NCI-H2196 treated with DMSO at 0.1 percent for 48 hours (cell line): ENCODE data around the gene AGAP3.

Source experiments
- DNase-seq: peaks from one replicate; lab custom pipeline; 2025; ENCODE audit not compliant: unreplicated experiment; lab: John Stamatoyannopoulos, UW

Gene AGAP3

GRCh38 chr7:151134743-151135524, 48.7 kb downstream of the AGAP3 start:
- DNase-seq = no peak

GRCh38 chr7:151135525-151135845, 49.2 kb downstream of the AGAP3 start:
- no peak for DNase-seq

DNA sequence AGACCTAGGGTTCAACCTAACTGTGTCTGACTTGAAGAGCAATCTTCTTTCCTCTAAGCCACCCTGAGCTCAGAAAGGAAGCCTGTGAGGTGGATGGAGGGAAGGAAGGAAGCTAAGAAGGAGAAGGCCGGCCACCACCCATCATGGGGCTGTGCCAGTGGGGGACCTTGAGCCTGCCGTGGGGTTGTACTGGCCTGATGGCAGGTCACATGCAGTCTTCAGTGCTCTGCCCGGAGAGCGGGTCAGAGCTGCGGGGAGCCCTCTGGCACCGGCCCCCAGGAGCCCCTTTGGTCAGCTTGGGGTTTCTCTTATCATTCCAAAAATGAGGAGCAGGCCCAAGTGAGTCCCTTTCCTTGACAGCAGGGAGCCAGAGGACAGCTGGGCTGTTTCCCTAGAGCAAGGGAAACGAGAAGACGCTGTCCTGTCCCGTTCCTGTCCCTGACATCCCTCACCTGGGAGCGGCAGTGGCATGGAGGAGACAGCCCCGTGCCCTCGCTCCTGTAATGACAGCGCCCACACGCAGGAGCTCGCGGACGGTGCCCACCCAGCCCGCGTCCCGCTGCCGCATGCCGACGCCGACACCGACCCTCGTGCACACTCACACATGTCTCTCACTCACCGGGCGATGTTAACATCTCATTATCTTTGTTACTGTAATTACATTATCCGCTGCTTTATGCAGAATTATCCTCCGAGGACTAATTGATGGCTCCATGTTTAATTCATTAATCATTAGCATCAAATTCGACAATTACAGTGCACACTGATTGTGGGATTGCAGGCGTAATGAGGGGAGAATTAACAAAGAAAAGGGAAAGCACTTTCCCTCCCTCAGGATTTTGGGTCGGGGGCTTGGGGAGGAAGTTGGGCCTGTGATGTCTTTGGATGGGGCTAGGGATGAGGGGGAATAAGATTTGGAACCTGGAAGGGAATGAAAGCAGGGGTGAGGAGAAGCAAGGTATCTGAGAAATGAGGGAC, 49.9 kb downstream of the AGAP3 start:
- no peak for DNase-seq

DNA sequence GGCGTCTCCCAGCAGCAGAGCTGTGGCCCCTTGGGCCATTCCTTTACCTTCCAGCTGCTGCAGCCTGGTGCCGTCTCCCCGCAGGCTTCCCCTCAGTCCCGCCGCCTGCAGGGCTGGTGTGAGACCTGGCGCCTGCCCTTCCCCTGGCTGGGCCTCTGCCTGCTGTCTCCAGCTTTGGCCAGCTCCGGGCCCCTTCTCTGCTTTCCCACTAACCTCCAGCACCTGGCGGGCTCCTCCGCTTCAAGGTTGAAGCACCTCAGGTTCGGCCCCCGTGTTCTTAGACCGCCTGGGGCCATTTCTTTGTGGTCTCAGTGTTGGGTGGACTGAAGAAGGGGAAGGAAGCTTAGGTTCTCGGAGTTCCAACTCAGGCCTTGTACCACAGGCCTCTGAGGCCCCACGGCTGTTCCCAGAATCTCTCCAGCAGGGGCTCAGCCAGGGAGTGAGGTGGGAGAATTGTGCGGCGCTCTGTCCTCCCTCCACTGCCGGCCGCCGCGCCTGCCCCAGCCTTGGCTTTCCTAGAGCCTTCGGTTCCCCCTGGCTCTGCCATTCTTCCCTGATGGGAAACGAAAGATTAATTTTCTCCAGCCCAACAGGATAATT, 50.9 kb downstream of the AGAP3 start:
- DNase-seq = no peak

- no peak for DNase-seq
These were observed 51.5 kb downstream of the AGAP3 start for GRCh38 chr7:151137791-151138152.

- no peak for DNase-seq
These were observed 52.0 kb downstream of the AGAP3 start for GRCh38 chr7:151138153-151138851.

- DNase-seq = no peak
These were observed 53.0 kb downstream of the AGAP3 start for GRCh38 chr7:151139071-151139790.

- DNase-seq = no peak
These were observed 53.5 kb downstream of the AGAP3 start for GRCh38 chr7:151139791-151140190.

DNA sequence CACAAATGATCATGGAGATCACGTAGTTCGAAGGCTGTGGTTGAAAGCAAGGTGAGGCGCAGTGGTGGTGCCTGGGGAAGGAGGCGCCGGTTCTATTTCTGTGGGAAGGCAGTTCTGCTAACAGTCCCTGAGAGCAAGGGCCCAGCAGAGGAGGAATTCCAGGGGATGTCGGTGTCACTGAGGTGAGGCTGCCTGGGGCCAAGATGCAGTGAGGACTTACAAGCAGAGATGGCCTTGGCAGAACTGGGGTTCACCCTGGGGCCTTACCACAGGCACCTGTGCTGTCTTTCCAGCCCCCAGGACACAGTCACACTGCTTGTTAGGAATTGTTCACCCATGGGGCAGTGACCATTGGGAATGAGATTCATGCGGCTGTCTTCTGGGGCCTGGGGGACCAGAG, 54.6 kb downstream of the AGAP3 start:
- DNase-seq = no peak

DNA sequence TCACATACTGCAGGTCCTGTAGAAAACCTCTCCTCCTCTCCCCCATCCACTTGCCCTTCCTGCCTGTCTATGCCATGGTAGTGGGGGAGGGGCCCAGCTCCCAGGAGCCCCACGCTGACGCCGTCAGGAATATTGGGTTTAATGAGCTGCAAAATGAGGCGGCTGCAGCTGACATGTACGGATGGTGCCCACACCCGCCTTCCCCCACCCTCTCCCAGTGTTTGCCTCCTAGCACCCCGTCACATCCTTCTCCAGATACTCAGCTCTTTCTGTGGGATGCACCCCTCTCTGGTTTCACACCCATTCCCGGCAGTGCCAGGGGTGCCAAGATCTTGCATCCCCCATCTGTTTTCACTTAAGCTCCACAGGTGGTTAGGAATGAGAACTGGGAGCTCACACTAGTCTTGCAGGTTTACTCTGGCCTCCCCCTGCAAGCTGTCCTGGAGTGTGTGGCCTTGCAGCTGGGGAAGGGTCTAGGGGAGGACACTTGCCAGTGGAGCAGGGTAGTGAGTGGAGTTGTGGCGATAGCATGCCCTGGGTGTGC, 55.1 kb downstream of the AGAP3 start:
- DNase-seq = no peak

DNA sequence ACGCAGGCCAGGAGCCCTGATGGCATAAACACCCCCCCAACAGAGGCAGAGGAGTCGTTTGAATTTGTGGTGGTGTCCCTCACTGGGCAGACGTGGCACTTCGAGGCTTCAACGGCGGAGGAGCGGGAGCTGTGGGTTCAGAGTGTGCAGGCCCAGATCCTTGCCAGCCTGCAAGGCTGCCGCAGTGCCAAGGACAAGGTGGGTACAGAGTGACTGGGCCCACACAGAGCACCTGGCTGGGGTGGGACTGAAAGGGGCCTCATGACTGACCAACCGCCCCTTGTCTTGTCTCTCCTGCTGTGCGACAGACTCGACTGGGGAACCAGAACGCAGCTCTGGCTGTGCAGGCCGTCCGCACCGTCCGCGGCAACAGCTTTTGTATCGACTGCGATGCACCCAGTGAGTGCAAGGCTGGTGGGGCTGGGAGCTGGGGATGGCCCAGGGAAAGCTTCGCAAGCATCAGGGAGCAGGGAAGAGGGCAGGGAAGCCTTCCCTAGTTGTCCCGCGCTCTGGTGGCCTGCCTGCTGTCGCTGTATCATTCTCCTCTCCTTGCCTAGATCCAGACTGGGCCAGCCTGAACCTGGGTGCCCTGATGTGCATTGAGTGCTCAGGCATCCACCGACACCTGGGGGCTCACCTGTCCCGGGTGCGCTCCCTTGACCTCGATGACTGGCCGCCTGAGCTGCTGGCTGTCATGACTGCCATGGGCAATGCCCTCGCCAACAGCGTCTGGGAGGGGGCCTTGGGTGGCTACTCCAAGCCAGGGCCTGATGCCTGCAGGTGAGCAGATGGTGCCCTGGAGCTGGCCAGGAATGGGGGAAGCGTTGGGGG, 55.8 kb downstream of the AGAP3 start:
- no peak for DNase-seq

DNA sequence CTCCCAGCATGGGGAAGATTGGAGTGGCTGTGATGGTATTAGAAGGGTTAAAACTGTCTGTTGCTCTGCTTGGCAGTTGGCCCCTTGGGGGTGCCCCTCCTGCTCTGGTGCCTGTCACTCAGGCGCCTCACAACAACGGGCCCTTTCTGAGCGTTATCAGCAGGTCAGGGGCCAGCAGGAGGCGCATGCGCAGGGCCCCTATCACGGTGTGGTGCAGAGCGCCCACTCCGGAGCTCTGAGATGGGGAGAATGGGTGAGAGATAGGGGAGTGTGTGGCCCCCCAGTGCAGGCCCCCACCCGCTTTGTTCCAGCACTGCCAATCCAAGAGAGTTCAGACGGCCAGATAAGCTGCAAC, 56.4 kb downstream of the AGAP3 start:
- no peak for DNase-seq

GRCh38 chr7:151143261-151144015, 57.2 kb downstream of the AGAP3 start:
- no peak for DNase-seq

DNA sequence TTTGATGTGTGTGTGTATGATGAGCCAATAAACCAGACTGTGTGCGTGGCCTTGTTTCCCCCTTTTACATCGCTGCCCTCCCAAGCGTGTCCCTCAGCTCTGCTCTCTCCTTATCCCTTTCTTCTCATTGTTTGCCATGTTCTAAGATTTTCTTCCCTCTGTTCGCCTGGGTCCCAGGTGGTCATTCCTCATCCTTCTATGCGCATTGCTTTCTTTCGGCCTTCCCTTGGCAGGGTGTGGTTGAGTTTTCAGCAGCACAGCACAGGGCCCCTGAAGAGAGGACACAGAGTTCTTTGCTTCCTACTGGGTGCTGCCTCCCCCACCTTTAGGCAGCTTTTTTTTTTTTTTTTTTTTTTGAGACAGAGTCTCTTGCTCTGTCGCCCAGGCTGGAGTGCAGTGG, 58.1 kb downstream of the AGAP3 start:
- DNase-seq = no peak

- DNase-seq = no peak
These were observed 60.5 kb downstream of the AGAP3 start for GRCh38 chr7:151146761-151147160.

- DNase-seq = no peak
These were observed 62.3 kb downstream of the AGAP3 start for GRCh38 chr7:151148319-151149259.

GRCh38 chr7:151150388-151150787, 64.1 kb downstream of the AGAP3 start:
- no peak for DNase-seq
